Stimulated activated naive CD8-positive, alpha-beta T cell treated with anti-CD3 and anti-CD28 coated beads, Interleukin-15, Interleukin-2, amounts not matched to agents 100 ng/mL and 50 ng/mL, for 24 hours (primary cell): ENCODE measurements around the gene LRP2BP.

Experiments
- H3K27ac Mint-ChIP-seq: one replicate; pipeline ENCODE4 v1.8.0; 2021; ENCODE audit warnings: mild to moderate bottlenecking, mixed read lengths
- H3K27me3 Mint-ChIP-seq: one replicate; pipeline ENCODE4 v1.8.0; 2021; ENCODE audit warnings: mixed read lengths
- H3K36me3 Mint-ChIP-seq: one replicate; pipeline ENCODE4 v1.8.0; 2021; ENCODE audit warnings: low read depth, mixed read lengths
- H3K4me1 Mint-ChIP-seq: one replicate; pipeline ENCODE4 v1.8.0; 2021; ENCODE audit warnings: low read depth, mixed read lengths
- H3K4me3 Mint-ChIP-seq: one replicate; pipeline ENCODE4 v1.8.0; 2021; ENCODE audit warnings: mild to moderate bottlenecking, mixed read lengths
- H3K9me3 Mint-ChIP-seq: one replicate; pipeline ENCODE4 v1.8.0; 2021; ENCODE audit warnings: mixed read lengths

Gene LRP2BP

GRCh38 chr4:185358959-185359358 lies 36.8 kb downstream of the LRP2BP start:
- H3K27me3 Mint-ChIP-seq = no peaks in the 10 kb centered on the region
- peaks cover 31% of the 10 kb centered on the region for H3K36me3 Mint-ChIP-seq
- H3K4me1 Mint-ChIP-seq = peaks cover 10% of the 10 kb centered on the region
- H3K27ac Mint-ChIP-seq = no peak overlapping the region
- no peak overlapping the region for H3K4me3 Mint-ChIP-seq
- no peaks in the 10 kb centered on the region for H3K9me3 Mint-ChIP-seq

- Mint-ChIP-seq H3K36me3 (peaks cover 32% of the 10 kb centered on the region), H3K9me3 (no peaks in the 10 kb centered on the region), H3K4me3 (no peak overlapping the region), H3K27ac (no peak overlapping the region), H3K4me1 (peaks cover 10% of the 10 kb centered on the region), H3K27me3 (no peaks in the 10 kb centered on the region)
Observed at GRCh38 chr4:185358514-185358913, 37.2 kb downstream of the LRP2BP start.

GRCh38 chr4:185357733-185358440 lies 37.8 kb downstream of the LRP2BP start:
- H3K36me3 Mint-ChIP-seq = peaks cover 31% of the 10 kb centered on the region
- no peak overlapping the region for H3K27ac Mint-ChIP-seq
- H3K4me3 Mint-ChIP-seq = no peak overlapping the region

GRCh38 chr4:185357211-185357610 lies 38.5 kb downstream of the LRP2BP start:
- H3K27me3 Mint-ChIP-seq = no peaks in the 10 kb centered on the region
- no peaks in the 10 kb centered on the region for H3K9me3 Mint-ChIP-seq
- peaks cover 36% of the 10 kb centered on the region for H3K36me3 Mint-ChIP-seq
- no peak overlapping the region for H3K4me3 Mint-ChIP-seq
- H3K27ac Mint-ChIP-seq = no peak overlapping the region
- H3K4me1 Mint-ChIP-seq = peaks cover 10% of the 10 kb centered on the region

More at GRCh38 chr4:185357733-185358440, 37.8 kb downstream of the LRP2BP start:
- Mint-ChIP-seq H3K4me1 (peaks cover 10% of the 10 kb centered on the region), H3K9me3 (no peaks in the 10 kb centered on the region), H3K27me3 (no peaks in the 10 kb centered on the region)

DNA sequence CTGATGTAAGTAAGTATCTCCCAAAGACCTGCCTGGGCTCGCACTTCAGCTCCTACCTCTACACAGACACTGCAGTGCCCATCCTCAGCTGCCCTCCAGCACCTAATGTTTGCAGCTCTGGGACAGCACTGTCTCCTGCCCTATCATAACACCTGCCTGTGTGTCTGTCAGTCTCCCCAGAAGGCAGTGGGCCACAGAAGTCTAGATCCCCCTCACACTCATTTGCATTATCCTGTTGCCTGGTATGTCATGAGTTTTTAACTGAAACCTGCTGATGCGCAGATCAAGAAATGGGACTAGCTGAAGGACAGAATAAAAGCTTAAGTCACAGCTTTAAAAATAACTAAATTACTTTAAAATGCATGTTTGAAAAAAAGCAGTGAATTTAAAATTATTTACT lies 43.0 kb downstream of the LRP2BP start:
- Mint-ChIP-seq H3K27me3 (no peaks in the 10 kb centered on the region), H3K9me3 (no peaks in the 10 kb centered on the region), H3K27ac (no peak overlapping the region), H3K4me1 (peaks cover 10% of the 10 kb centered on the region), H3K36me3 (peaks cover 60% of the 10 kb centered on the region), H3K4me3 (no peak overlapping the region)

DNA sequence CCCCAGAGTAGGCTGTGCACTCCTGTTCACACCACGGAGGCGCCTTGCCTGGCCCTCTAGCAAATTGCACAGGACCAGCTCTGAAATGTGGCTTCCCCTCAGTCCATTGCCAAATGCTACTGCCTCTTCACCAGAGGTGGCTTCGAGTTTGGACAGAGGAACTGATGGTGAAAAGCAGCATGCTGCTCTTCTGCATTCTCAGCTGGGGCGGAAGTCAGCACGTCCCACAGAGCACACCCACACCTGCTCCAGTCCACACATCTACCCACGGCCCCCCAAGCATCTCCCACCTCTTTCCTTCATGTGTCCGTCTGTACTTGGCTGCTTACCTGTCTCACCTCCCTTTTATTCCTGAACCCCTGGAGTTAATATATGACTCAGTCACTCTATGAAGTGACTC lies 43.5 kb downstream of the LRP2BP start:
- Mint-ChIP-seq H3K9me3 (no peaks in the 10 kb centered on the region), H3K4me1 (peaks cover 5% of the 10 kb centered on the region), H3K36me3 (peaks cover 58% of the 10 kb centered on the region), H3K27ac (no peak overlapping the region), H3K4me3 (no peak overlapping the region), H3K27me3 (no peaks in the 10 kb centered on the region)

DNA sequence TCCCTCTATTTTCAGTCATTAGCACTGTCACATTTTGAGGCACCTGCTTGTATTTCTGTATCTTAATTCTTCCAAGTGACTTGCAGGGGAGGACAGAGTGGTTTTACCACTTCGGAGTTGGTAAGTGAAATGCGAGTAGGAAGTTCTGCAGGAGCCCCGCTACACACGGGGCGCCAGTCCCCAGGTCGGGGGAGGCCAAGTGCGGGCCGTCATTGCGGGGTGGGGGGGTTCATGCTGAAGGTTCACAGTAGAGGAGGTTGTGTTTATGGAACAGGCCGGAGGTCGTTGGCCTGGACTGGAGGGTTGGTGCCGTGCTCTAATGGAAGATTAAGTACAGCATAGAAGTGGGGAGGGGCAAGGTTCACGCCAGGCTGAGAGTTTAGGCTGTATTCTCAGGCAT lies 44.0 kb downstream of the LRP2BP start:
- H3K4me3 Mint-ChIP-seq = no peak overlapping the region
- H3K27me3 Mint-ChIP-seq = no peaks in the 10 kb centered on the region
- peaks cover 4% of the 10 kb centered on the region for H3K4me1 Mint-ChIP-seq
- no peaks in the 10 kb centered on the region for H3K9me3 Mint-ChIP-seq
- H3K27ac Mint-ChIP-seq = no peak overlapping the region
- H3K36me3 Mint-ChIP-seq = peaks cover 58% of the 10 kb centered on the region

DNA sequence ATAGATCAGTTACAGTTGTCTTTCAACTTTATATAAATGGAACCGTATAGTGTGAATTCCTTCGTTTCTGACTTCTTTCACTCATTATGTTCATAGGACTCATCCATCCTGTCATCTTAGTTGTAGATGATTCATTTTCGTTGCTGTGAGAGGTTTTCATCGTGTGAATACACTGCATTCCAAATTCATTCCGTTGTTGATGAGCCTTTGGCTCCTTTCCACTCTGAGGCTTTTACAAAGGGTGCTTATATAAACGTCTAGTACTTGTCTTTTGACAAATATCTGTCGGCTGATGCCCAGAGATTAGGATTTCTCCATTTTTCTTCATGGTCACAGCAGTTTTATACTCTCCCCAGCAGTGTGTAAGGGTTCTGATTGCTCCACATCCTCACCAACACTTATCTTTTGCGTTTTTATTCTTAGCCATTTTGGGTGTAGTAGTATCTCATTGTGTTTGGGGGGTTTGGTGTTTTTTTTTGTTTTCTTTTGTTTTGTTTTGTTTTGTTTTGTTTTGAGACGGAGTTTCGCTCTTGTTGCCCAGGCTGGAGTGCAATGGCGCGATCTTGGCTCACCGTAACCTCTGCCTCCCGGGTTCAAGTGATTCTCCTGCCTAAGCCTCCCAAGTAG lies 48.6 kb downstream of the LRP2BP start:
- Mint-ChIP-seq H3K4me3 (no peak overlapping the region), H3K27ac (no peak overlapping the region), H3K4me1 (peaks cover 34% of the 10 kb centered on the region), H3K9me3 (no peaks in the 10 kb centered on the region), H3K27me3 (no peaks in the 10 kb centered on the region), H3K36me3 (peaks cover 75% of the 10 kb centered on the region)

GRCh38 chr4:185344743-185345538 lies 50.8 kb downstream of the LRP2BP start:
- H3K27me3 Mint-ChIP-seq = no peaks in the 10 kb centered on the region
- H3K9me3 Mint-ChIP-seq = no peaks in the 10 kb centered on the region
- H3K4me3 Mint-ChIP-seq = peak overlapping the region; percentile 40
- peaks cover 45% of the 10 kb centered on the region for H3K4me1 Mint-ChIP-seq
- H3K27ac Mint-ChIP-seq = peak overlapping the region; percentile 89
- H3K36me3 Mint-ChIP-seq = peaks cover 61% of the 10 kb centered on the region

GRCh38 chr4:185343726-185344581 lies 51.8 kb downstream of the LRP2BP start:
- Mint-ChIP-seq H3K4me3 (no peak overlapping the region), H3K27ac (peak overlapping the region; percentile 81), H3K4me1 (peaks cover 55% of the 10 kb centered on the region), H3K36me3 (peaks cover 59% of the 10 kb centered on the region), H3K9me3 (no peaks in the 10 kb centered on the region), H3K27me3 (no peaks in the 10 kb centered on the region)

GRCh38 chr4:185341841-185342240 lies 53.9 kb downstream of the LRP2BP start:
- no peak overlapping the region for H3K27ac Mint-ChIP-seq
- H3K9me3 Mint-ChIP-seq = no peaks in the 10 kb centered on the region
- H3K4me3 Mint-ChIP-seq = no peak overlapping the region
- peaks cover 53% of the 10 kb centered on the region for H3K36me3 Mint-ChIP-seq
- no peaks in the 10 kb centered on the region for H3K27me3 Mint-ChIP-seq
- H3K4me1 Mint-ChIP-seq = peaks cover 53% of the 10 kb centered on the region

DNA sequence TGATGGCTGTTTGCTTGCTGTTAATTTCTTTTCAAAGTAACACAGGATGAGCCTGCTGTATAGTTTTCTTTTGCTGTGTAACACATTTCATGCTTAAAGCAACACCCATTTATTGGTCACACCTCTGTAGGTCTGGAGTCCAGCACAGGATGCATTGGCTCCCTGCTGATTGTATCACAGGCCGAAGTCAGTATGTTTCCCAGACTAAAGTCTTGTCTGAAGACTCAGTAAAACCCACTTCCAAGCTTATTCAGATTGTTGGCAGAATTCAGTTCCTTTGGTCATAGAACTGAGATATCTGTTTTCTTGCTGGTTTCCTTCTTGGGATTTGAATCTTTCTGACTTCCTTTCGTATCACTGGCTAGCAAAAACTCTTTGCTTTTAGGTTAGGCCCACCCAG lies 54.3 kb downstream of the LRP2BP start:
- H3K36me3 Mint-ChIP-seq = peaks cover 51% of the 10 kb centered on the region
- no peak overlapping the region for H3K27ac Mint-ChIP-seq
- no peaks in the 10 kb centered on the region for H3K27me3 Mint-ChIP-seq
- no peaks in the 10 kb centered on the region for H3K9me3 Mint-ChIP-seq
- peaks cover 51% of the 10 kb centered on the region for H3K4me1 Mint-ChIP-seq
- no peak overlapping the region for H3K4me3 Mint-ChIP-seq

GRCh38 chr4:185339941-185340340 lies 55.8 kb downstream of the LRP2BP start:
- Mint-ChIP-seq H3K27me3 (no peaks in the 10 kb centered on the region), H3K9me3 (no peaks in the 10 kb centered on the region), H3K4me3 (no peak overlapping the region), H3K36me3 (peaks cover 53% of the 10 kb centered on the region), H3K27ac (no peak overlapping the region), H3K4me1 (peaks cover 45% of the 10 kb centered on the region)

- peaks cover 33% of the 10 kb centered on the region for H3K36me3 Mint-ChIP-seq
- no peak overlapping the region for H3K4me3 Mint-ChIP-seq
- H3K9me3 Mint-ChIP-seq = no peaks in the 10 kb centered on the region
- peaks cover 14% of the 10 kb centered on the region for H3K4me1 Mint-ChIP-seq
- H3K27ac Mint-ChIP-seq = no peak overlapping the region
- no peaks in the 10 kb centered on the region for H3K27me3 Mint-ChIP-seq
Observed at GRCh38 chr4:185335579-185335978, 60.1 kb downstream of the LRP2BP start.
